SU-DHL-6 (cell line): ENCODE measurements around the gene CCL4.
"Not testable (repeated sequence)": the region's sequence is repeated elsewhere in the genome, so short reads cannot be mapped to it uniquely, and the experiment has no call there.

Source experiments
- H2AFZ ChIP-seq: fragments of 200-600 bp; sonication (generic); 2 replicates; pipeline ENCODE4 v1.6.1; 2014; ENCODE audit warnings: low read depth, mild to moderate bottlenecking, moderate library complexity, mixed read lengths, antibody characterized with exemption, low read length; ENCODE audit not compliant: severe bottlenecking
- H3F3A ChIP-seq: fragments of 200-600 bp; shearing (Covaris generic); 2 replicates; pipeline ENCODE4 v1.6.0; 2016; ENCODE audit warnings: antibody characterized with exemption, mild to moderate bottlenecking; ENCODE audit not compliant: insufficient read depth
- H3K27ac ChIP-seq: fragments of 200-600 bp; sonication (generic); 2 replicates; pipeline ENCODE4 v1.5.1; 2016; ENCODE audit warnings: low read depth, mild to moderate bottlenecking, low read length, moderate library complexity, mixed read lengths
- H3K27me3 ChIP-seq: fragments of 200-600 bp; sonication (generic), shearing (Covaris generic); 2 replicates; pipeline ENCODE4 v1.6.0; 2014; ENCODE audit warnings: mild to moderate bottlenecking, low read length
- H3K36me3 ChIP-seq: fragments of 200-600 bp; sonication (generic); 2 replicates; pipeline ENCODE4 v1.6.1; 2014; ENCODE audit warnings: mild to moderate bottlenecking, low read length, mixed read lengths
- H3K4me2 ChIP-seq: fragments of 300-600, 200-600 bp; shearing (Covaris generic), sonication (generic); 2 replicates; pipeline ENCODE4 v1.6.0; 2014; ENCODE audit warnings: low read length, low read depth, mild to moderate bottlenecking; ENCODE audit not compliant: poor library complexity, severe bottlenecking
- H3K4me3 ChIP-seq: fragments of 200-600 bp; sonication (generic); 2 replicates; pipeline ENCODE4 v1.5.1; 2014; ENCODE audit warnings: antibody characterized with exemption, low read length, mild to moderate bottlenecking, mixed read lengths; ENCODE audit not compliant: insufficient read depth, poor library complexity, severe bottlenecking
- H3K79me2 ChIP-seq: fragments of 200-600 bp; sonication (generic); 2 replicates; pipeline ENCODE4 v1.6.1; 2014; ENCODE audit warnings: mild to moderate bottlenecking, low read length, moderate library complexity; ENCODE audit not compliant: insufficient read depth
- H3K9ac ChIP-seq: fragments of 200-600 bp; sonication (generic); 2 replicates; pipeline ENCODE4 v1.7.0; 2014; ENCODE audit warnings: mild to moderate bottlenecking, low read length
- H3K9me2 ChIP-seq: fragments of 200-600 bp; sonication (generic); replicated peaks from 2 replicates; pipeline ENCODE4 v1.6.1; 2014; ENCODE audit warnings: low read length; ENCODE audit not compliant: insufficient read depth
- H3K9me3 ChIP-seq: fragments of 200-600 bp; sonication (generic); 2 replicates; pipeline ENCODE4 v1.6.1; 2014; ENCODE audit warnings: low read length, mixed read lengths; ENCODE audit not compliant: insufficient read depth
- H4K20me1 ChIP-seq: fragments of 200-600 bp; sonication (generic); 2 replicates; pipeline ENCODE4 v1.6.1; 2014; ENCODE audit warnings: low read depth, mild to moderate bottlenecking, antibody characterized with exemption, low read length, moderate library complexity, mixed read lengths
- CTCF ChIP-seq: fragments of 200-600 bp; sonication (generic); IDR thresholded peaks from one replicate; pipeline ENCODE4 v1.5.1; 2017; ENCODE audit warnings: antibody characterized with exemption, mild to moderate bottlenecking, low read length, moderate library complexity; ENCODE audit not compliant: insufficient read depth, poor library complexity, severe bottlenecking
- EZH2phosphoT487 ChIP-seq: fragments of 200-600 bp; sonication (generic), shearing (Covaris generic); conservative IDR thresholded peaks from 2 replicates; pipeline ENCODE4 v1.6.1; 2018; ENCODE audit warnings: mild to moderate bottlenecking, antibody characterized with exemption, low read length, moderate library complexity, mixed read lengths

Gene CCL4

GRCh38 chr17:36094232-36094631 lies 9.4 kb upstream of the CCL4 start:
- no peak for TF ChIP-seq CTCF
- no peak for TF ChIP-seq EZH2phosphoT487
- H3K27me3 ChIP-seq: no peaks in the 10 kb centered on the region
- H3K4me3 ChIP-seq: no peak overlapping the region
- H3K9me3 ChIP-seq: no peaks in the 10 kb centered on the region
- no peak overlapping the region for H2AFZ ChIP-seq
- no peaks in the 10 kb centered on the region for H3K79me2 ChIP-seq
- H4K20me1 ChIP-seq: no peaks in the 10 kb centered on the region
- H3K4me2 ChIP-seq: no peak overlapping the region
- no peaks in the 10 kb centered on the region for H3K9me2 ChIP-seq
- 0 out of 2 replicates have a peak, but pooled peaks cover 2% of the 10 kb centered on the region for H3K36me3 ChIP-seq
- H3F3A ChIP-seq: peaks cover 12% of the 10 kb centered on the region
- H3K27ac ChIP-seq: no peak overlapping the region
- H3K9ac ChIP-seq: no peak overlapping the region

- Histone ChIP-seq H2AFZ (no peak overlapping the region), H3K9me3 (no peaks in the 10 kb centered on the region), H3K4me3 (no peak overlapping the region), H3K36me3 (0 out of 2 replicates have a peak, but pooled peaks cover 2% of the 10 kb centered on the region), H3K27me3 (no peaks in the 10 kb centered on the region), H3K79me2 (no peaks in the 10 kb centered on the region), H3K9me2 (no peaks in the 10 kb centered on the region), H4K20me1 (no peaks in the 10 kb centered on the region), H3K9ac (no peak overlapping the region), H3K27ac (no peak overlapping the region), H3K4me2 (no peak overlapping the region), H3F3A (peaks cover 7% of the 10 kb centered on the region)
- TF ChIP-seq EZH2phosphoT487 (no peak), CTCF (no peak)
Observed at GRCh38 chr17:36094746-36095145, 8.9 kb upstream of the CCL4 start.

DNA sequence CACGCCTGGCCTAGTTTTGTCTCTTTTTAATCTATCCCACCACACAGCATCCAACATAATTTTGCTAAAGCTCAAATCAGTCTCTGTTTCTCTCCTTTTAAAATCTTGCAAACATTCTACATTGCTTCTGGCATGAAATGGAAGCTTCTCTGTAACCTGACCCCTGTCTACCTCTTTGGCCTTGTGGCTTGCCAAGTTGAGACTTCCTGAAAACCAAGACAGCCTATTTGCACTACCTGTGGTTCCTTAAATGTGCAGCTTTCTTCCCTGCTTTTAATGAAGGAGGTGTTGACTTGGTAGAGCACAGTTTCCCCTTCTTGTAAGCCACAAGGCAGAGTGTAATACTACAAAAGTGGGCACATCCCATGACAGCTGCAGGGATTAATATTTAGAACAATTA lies 7.6 kb upstream of the CCL4 start:
- Histone ChIP-seq H3F3A (no peaks in the 10 kb centered on the region), H3K36me3 (0 out of 2 replicates have a peak, but pooled peaks cover 2% of the 10 kb centered on the region), H4K20me1 (no peaks in the 10 kb centered on the region), H3K27me3 (no peaks in the 10 kb centered on the region), H3K27ac (no peak overlapping the region), H3K4me2 (peak overlapping the region; percentile 10), H3K4me3 (no peak overlapping the region), H3K9me2 (no peaks in the 10 kb centered on the region), H2AFZ (no peak overlapping the region), H3K79me2 (no peaks in the 10 kb centered on the region), H3K9me3 (no peaks in the 10 kb centered on the region), H3K9ac (no peak overlapping the region)
- no peak for TF ChIP-seq EZH2phosphoT487
- TF ChIP-seq CTCF: no peak

DNA sequence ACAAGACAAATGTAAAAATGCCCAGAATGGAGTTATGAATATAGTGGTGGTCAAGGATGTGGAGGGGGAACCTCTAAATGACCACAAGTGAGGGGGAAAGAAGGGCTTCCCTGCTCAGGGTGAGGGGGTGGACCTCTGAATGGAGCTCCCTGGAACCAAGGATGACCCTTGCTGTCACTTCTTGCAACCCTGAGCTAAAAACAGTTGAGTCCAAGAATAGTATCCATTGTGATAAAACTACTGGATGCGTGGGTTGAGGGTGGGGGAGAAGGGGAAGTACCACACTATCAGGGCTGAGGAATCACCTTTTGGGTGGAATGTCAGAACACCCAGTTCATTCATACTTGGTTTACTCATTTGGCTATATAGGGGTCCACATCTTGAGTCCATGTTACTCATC lies 4.6 kb upstream of the CCL4 start:
- H2AFZ ChIP-seq, H3K9ac ChIP-seq, H3K27me3 ChIP-seq, H3K36me3 ChIP-seq, H3F3A ChIP-seq, H3K79me2 ChIP-seq, H3K9me3 ChIP-seq, H3K9me2 ChIP-seq, H4K20me1 ChIP-seq, H3K4me3 ChIP-seq, H3K27ac ChIP-seq, H3K4me2 ChIP-seq: not testable (repeated sequence)

DNA sequence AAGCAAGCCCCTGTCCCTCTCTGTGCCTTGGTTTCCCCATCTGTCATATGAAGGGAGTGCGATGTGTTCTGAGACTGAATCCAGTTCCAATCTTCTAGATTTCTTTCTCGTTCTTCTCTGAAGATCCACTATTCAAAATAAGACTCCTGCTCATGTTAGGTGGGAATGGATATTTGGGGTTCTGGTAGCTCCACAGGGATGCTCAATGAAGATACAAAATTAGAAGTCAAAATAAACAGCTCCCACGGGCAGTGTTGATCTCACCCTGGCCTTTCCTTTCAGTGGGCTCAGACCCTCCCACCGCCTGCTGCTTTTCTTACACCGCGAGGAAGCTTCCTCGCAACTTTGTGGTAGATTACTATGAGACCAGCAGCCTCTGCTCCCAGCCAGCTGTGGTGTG lies 619 bp downstream of the CCL4 start:
- not testable (repeated sequence) for H2AFZ ChIP-seq, H3K79me2 ChIP-seq, H3K27me3 ChIP-seq, H3K4me3 ChIP-seq, H3K36me3 ChIP-seq, H3K4me2 ChIP-seq, H4K20me1 ChIP-seq, H3K27ac ChIP-seq, H3K9ac ChIP-seq, H3K9me3 ChIP-seq, H3F3A ChIP-seq, H3K9me2 ChIP-seq
